Measurements from ENCODE around the gene DDX24. TPM values are rescaled to one million over a fixed set of nuclear protein-coding genes. Genes with fewer than 3 reads are reported as not detected.

The DDX24 gene
- total and polyA plus RNA-seq, 2 experiments from 2014 or later: 123 to 149 TPM

DNA sequence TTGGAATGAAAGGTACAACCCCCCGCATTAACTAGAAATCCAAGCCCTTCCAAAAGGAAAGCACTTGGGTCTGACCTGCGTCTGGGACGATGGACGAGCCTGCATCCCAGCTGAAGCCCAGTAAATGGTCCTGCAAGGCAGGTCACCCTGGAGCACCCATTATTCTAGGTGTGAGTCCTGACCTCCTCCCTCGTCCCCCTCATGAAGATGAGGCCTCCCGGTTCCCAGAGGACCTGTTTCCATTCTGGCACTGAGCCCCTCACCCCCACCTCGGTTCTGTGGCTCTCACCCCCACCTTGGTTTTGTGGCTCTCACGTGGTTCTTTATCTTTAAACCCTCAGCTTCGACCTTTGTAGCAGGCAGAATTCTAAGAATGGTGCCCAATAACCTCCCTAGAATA is 36.9 kb upstream of the DDX24 start:
- DNase-seq: no peak
- peaks cover 12% of the 10 kb centered on the region for H3F3A ChIP-seq (ENCODE audit: insufficient read depth)
- no peak for TF ChIP-seq EZH2phosphoT487 (IDR thresholded peaks at IDR 0.05; ENCODE audit: insufficient read depth, low read depth)
- no peak overlapping the region for H3K4me3 ChIP-seq
- H4K20me1 ChIP-seq (ENCODE audit: insufficient read depth): no peaks in the 10 kb centered on the region
- 50 to 61% methylated on average over 9 of the region's 9 CpGs for WGBS, 2 experiments (ENCODE audit: low coverage in 1 of 2, low lambda C conversion rate in 2 of 2, missing lambda C conversion rate in 2 of 2)
- no peak overlapping the region for H2AFZ ChIP-seq
- no peak overlapping the region for H3K9ac ChIP-seq
- H3K36me3 ChIP-seq (ENCODE audit: low read depth): no peaks in the 10 kb centered on the region
- H3K27me3 ChIP-seq (replicated peaks; ENCODE audit: insufficient read depth): no peaks in the 10 kb centered on the region; the same call in none of the 2 replicates
- H3K4me2 ChIP-seq (ENCODE audit: unreplicated experiment): no peak overlapping the region
- no peaks in the 10 kb centered on the region for H3K9me3 ChIP-seq (ENCODE audit: low read depth)
- no peaks in the 10 kb centered on the region for H3K79me2 ChIP-seq (ENCODE audit: insufficient read depth)
- in situ Hi-C loops (cut with MboI): no loop called here
- no peak overlapping the region for H3K27ac ChIP-seq
- H3K9me2 ChIP-seq (ENCODE audit: insufficient read depth): no peaks in the 10 kb centered on the region
- H3K4me1 ChIP-seq (ENCODE audit: insufficient read depth): peaks cover 15% of the 10 kb centered on the region

- Histone ChIP-seq H4K20me1 (ENCODE audit: insufficient read depth) (no peaks in the 10 kb centered on the region), H3K79me2 (ENCODE audit: insufficient read depth) (no peaks in the 10 kb centered on the region), H2AFZ (no peak overlapping the region), H3K4me2 (ENCODE audit: unreplicated experiment) (no peak overlapping the region), H3K9me2 (ENCODE audit: insufficient read depth) (no peaks in the 10 kb centered on the region), H3K4me3 (no peak overlapping the region), H3K4me1 (ENCODE audit: insufficient read depth) (peaks cover 13% of the 10 kb centered on the region), H3K9me3 (ENCODE audit: low read depth) (no peaks in the 10 kb centered on the region), H3K36me3 (ENCODE audit: low read depth) (no peaks in the 10 kb centered on the region), H3F3A (ENCODE audit: insufficient read depth) (peaks cover 8% of the 10 kb centered on the region), H3K9ac (no peak overlapping the region), H3K27me3 (replicated peaks; ENCODE audit: insufficient read depth) (no peaks in the 10 kb centered on the region; the same call in none of the 2 replicates), H3K27ac (no peak overlapping the region)
- no peak for DNase-seq
- no peak for TF ChIP-seq EZH2 (IDR thresholded peaks at IDR 0.05; ENCODE audit: insufficient read depth, poor library complexity, severe bottlenecking)
- TF ChIP-seq EZH2phosphoT487 (IDR thresholded peaks at IDR 0.05; ENCODE audit: insufficient read depth, low read depth): no peak
- 69 to 75% methylated on average over 10 of the region's 10 CpGs for WGBS, 2 experiments (ENCODE audit: low coverage in 1 of 2, low lambda C conversion rate in 2 of 2, missing lambda C conversion rate in 2 of 2)
- in situ Hi-C loops (cut with MboI): no loop called here
Observed at GRCh38 chr14:94116701-94117100, 35.7 kb upstream of the DDX24 start.

GRCh38 chr14:94115631-94116030 is 34.6 kb upstream of the DDX24 start:
- 88% methylated on average over 11 to 14 of the region's 15 CpGs for WGBS, 2 experiments (ENCODE audit: low coverage in 1 of 2, low lambda C conversion rate in 2 of 2, missing lambda C conversion rate in 2 of 2)
- no peak for TF ChIP-seq EZH2 (IDR thresholded peaks at IDR 0.05; ENCODE audit: insufficient read depth, poor library complexity, severe bottlenecking)
- TF ChIP-seq EZH2phosphoT487 (IDR thresholded peaks at IDR 0.05; ENCODE audit: insufficient read depth, low read depth): no peak
- Histone ChIP-seq H3F3A (ENCODE audit: insufficient read depth) (no peaks in the 10 kb centered on the region; the same call in 1 of the 2 replicates), H3K4me2 (ENCODE audit: unreplicated experiment) (no peak overlapping the region), H3K4me1 (ENCODE audit: insufficient read depth) (0 out of 2 replicates have a peak, but pooled peaks cover 2% of the 10 kb centered on the region), H3K36me3 (ENCODE audit: low read depth) (no peaks in the 10 kb centered on the region), H3K27me3 (replicated peaks; ENCODE audit: insufficient read depth) (no peaks in the 10 kb centered on the region; the same call in none of the 2 replicates), H3K9me2 (ENCODE audit: insufficient read depth) (no peaks in the 10 kb centered on the region), H2AFZ (no peak overlapping the region), H3K9ac (no peak overlapping the region), H3K4me3 (no peak overlapping the region), H3K79me2 (ENCODE audit: insufficient read depth) (no peaks in the 10 kb centered on the region), H4K20me1 (ENCODE audit: insufficient read depth) (no peaks in the 10 kb centered on the region), H3K9me3 (ENCODE audit: low read depth) (no peaks in the 10 kb centered on the region), H3K27ac (no peak overlapping the region)
- in situ Hi-C loops (cut with MboI): no loop called here
- DNase-seq: no peak

- Histone ChIP-seq H3K27me3 (replicated peaks; ENCODE audit: insufficient read depth) (no peaks in the 10 kb centered on the region; the same call in none of the 2 replicates), H3K4me3 (no peak overlapping the region), H4K20me1 (ENCODE audit: insufficient read depth) (no peaks in the 10 kb centered on the region), H3K4me1 (ENCODE audit: insufficient read depth) (no peaks in the 10 kb centered on the region), H3K36me3 (ENCODE audit: low read depth) (no peaks in the 10 kb centered on the region), H2AFZ (no peak overlapping the region), H3K27ac (no peak overlapping the region), H3K9me2 (ENCODE audit: insufficient read depth) (no peaks in the 10 kb centered on the region), H3K9me3 (ENCODE audit: low read depth) (no peaks in the 10 kb centered on the region), H3K79me2 (ENCODE audit: insufficient read depth) (no peaks in the 10 kb centered on the region), H3K4me2 (ENCODE audit: unreplicated experiment) (no peak overlapping the region), H3F3A (ENCODE audit: insufficient read depth) (no peaks in the 10 kb centered on the region), H3K9ac (no peak overlapping the region)
- TF ChIP-seq EZH2phosphoT487 (IDR thresholded peaks at IDR 0.05; ENCODE audit: insufficient read depth, low read depth): no peak
- TF ChIP-seq EZH2 (IDR thresholded peaks at IDR 0.05; ENCODE audit: insufficient read depth, poor library complexity, severe bottlenecking): no peak
- DNase-seq: peak; percentile 33
- in situ Hi-C loops (cut with MboI): no loop called here
- 5 to 10% methylated on average over 4 of the region's 4 CpGs for WGBS, 2 experiments (ENCODE audit: low coverage in 1 of 2, low lambda C conversion rate in 2 of 2, missing lambda C conversion rate in 2 of 2)
Observed at GRCh38 chr14:94115058-94115591, 34.1 kb upstream of the DDX24 start.
